ENCODE measurements around the gene CA11. TPM values are rescaled to one million over a fixed set of nuclear protein-coding genes. Genes with fewer than 3 reads are reported as not detected.
"Not testable (repeated sequence)": the region's sequence is repeated elsewhere in the genome, so short reads cannot be mapped to it uniquely, and the experiment has no call there.

CA11 gene
- total and polyA plus RNA-seq, 4 donors, result 0.88 to 13.0 (median 5.1) TPM

DNA sequence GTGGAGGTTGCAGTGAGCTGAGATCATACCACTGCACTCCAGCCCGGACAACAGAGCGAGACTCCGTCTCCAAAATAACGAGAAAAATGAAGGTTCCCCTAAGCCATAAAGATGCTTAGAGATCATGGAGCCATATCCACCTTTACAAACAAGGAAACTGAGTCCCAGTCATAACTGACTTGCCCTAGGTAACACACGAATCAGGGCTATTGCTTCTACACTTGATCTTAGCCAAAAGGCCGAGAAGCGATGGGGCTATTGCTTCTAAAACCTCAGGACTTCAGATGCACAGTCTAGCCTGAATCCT lies 12.0 kb downstream of the CA11 start:
- Histone ChIP-seq H3K27ac (ENCODE audit: low read depth in 1 of 2, low read length in 1 of 2) (peak overlapping the region; percentile 66 to 82), H3K9ac (ENCODE audit: insufficient read depth in 1 of 2, low read length in 2 of 2) (no peak overlapping the region), H3K36me3 (ENCODE audit: control insufficient read depth in 4 of 4, insufficient read depth in 4 of 4, low read length in 4 of 4) (peaks cover 0 to 6% (median 1%) of the 10 kb centered on the region in 4 donors), H3K9me3 (ENCODE audit: control insufficient read depth in 4 of 4, insufficient read depth in 3 of 4, low read length in 3 of 4) (no peaks in the 10 kb centered on the region), H3K4me1 (ENCODE audit: control insufficient read depth in 5 of 5, insufficient read depth in 5 of 5, low read length in 5 of 5) (peaks cover 3 to 48% (median 17%) of the 10 kb centered on the region in 5 donors), H3K27me3 (ENCODE audit: control insufficient read depth in 3 of 3, insufficient read depth in 3 of 3, low read length in 2 of 3) (no peaks in the 10 kb centered on the region), H3K4me3 (no peak overlapping the region)
- TF ChIP-seq, protein P1, sequence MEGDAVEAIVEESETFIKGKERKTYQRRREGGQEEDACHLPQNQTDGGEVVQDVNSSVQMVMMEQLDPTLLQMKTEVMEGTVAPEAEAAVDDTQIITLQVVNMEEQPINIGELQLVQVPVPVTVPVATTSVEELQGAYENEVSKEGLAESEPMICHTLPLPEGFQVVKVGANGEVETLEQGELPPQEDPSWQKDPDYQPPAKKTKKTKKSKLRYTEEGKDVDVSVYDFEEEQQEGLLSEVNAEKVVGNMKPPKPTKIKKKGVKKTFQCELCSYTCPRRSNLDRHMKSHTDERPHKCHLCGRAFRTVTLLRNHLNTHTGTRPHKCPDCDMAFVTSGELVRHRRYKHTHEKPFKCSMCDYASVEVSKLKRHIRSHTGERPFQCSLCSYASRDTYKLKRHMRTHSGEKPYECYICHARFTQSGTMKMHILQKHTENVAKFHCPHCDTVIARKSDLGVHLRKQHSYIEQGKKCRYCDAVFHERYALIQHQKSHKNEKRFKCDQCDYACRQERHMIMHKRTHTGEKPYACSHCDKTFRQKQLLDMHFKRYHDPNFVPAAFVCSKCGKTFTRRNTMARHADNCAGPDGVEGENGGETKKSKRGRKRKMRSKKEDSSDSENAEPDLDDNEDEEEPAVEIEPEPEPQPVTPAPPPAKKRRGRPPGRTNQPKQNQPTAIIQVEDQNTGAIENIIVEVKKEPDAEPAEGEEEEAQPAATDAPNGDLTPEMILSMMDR (IDR thresholded peaks at IDR 0.05; ENCODE audit: control extremely low read depth, extremely low read depth), result no peak
- 47 to 63% methylated on average over 7 of the region's 7 CpGs for WGBS, 2 donors
- ATAC-seq (ENCODE audit: insufficient read depth, low FRiP score), result no peak
- DNase-seq, result no peak

DNA sequence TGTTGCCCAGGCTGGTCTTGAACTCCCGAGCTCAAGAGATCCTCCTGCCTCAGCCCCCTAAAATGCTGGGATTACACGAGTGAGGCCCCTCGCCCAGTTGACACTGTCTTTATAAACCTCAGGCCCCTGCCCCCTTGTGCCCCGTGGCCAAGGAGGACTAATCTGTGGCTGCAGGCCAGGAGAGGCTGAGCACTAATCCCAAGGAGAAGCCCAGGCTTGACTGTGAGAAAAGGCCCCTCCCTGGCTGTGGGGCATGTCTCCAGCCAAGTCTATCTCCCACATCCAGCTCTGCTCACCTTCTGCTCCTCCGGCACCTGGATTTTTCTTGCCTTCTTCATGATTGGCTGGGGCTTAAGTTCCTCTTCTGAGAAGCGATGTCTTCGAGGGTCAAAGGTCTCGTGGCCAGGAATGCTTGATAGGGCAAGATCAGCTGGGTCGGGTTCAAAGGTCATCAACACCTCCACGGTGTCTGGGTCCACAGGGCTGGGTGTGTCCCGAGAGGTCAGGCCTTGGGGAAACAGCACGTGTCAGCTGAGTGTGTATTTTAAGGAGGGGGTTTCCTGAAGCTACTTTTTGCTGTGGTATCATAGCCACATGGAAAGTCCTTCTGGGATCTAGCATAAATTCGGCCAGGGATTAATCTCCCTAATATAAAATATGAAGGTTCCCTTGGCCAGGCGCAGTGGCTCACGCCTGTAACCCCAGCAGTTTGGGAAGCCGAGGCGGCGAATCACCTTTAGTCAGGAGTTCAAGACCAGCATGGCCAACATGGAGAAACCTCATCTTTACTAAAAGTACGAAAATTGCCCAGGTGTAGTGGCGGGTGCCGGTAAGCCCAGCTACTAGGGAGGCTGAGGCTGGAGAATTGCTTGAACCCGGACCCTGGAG lies 12.6 kb downstream of the CA11 start:
- Histone ChIP-seq H3K9ac (ENCODE audit: insufficient read depth in 1 of 2, low read length in 2 of 2) (no peak overlapping the region), H3K4me3 (no peak overlapping the region), H3K27me3 (ENCODE audit: control insufficient read depth in 3 of 3, insufficient read depth in 3 of 3, low read length in 2 of 3) (no peaks in the 10 kb centered on the region), H3K27ac (ENCODE audit: low read depth in 1 of 2, low read length in 1 of 2) (peak overlapping the region; percentile 35 to 82), H3K9me3 (ENCODE audit: control insufficient read depth in 4 of 4, insufficient read depth in 3 of 4, low read length in 3 of 4) (no peaks in the 10 kb centered on the region), H3K36me3 (ENCODE audit: control insufficient read depth in 4 of 4, insufficient read depth in 4 of 4, low read length in 4 of 4) (peaks cover 0 to 6% (median 2%) of the 10 kb centered on the region in 4 donors), H3K4me1 (ENCODE audit: control insufficient read depth in 5 of 5, insufficient read depth in 5 of 5, low read length in 5 of 5) (peaks cover 3 to 43% (median 14%) of the 10 kb centered on the region in 5 donors)
- WGBS, 2 donors, result 74 to 79% methylated on average over 22 of the region's 22 CpGs
- DNase-seq (no peak), ATAC-seq (ENCODE audit: insufficient read depth, low FRiP score) (no peak)
- TF ChIP-seq, protein P1 (IDR thresholded peaks at IDR 0.05; ENCODE audit: control extremely low read depth, extremely low read depth), result no peak

DNA sequence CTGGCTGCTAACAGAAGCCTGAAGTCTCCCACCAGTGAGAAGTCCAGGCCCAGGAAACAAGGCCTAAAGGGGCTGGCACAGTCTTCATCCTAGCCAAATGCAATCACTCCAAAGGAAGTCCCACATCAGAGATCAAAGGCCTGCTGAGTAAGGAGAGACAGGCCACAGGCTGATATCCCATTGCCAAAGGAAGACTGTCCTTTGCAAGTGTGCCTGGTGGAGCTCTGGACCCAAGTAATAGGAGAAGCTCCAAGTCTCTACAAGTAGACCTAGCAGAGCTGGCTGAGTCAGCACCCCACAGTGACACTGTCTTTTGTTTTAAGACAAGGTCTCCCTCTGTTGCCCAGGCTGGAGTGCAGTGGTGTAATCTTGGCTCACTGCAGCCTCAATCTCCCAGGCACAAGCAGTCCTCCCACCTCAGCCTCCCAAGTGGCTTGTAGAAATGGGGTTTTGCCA lies 13.3 kb downstream of the CA11 start:
- no peak for ATAC-seq (ENCODE audit: insufficient read depth, low FRiP score)
- no peaks in the 10 kb centered on the region for H3K27me3 ChIP-seq (ENCODE audit: control insufficient read depth in 3 of 3, insufficient read depth in 3 of 3, low read length in 2 of 3)
- TF ChIP-seq, protein P1 (IDR thresholded peaks at IDR 0.05; ENCODE audit: control extremely low read depth, extremely low read depth), result no peak
- peaks cover 0 to 8% (median 3%) of the 10 kb centered on the region in 4 donors for H3K36me3 ChIP-seq (ENCODE audit: control insufficient read depth in 4 of 4, insufficient read depth in 4 of 4, low read length in 4 of 4)
- no peak overlapping the region for H3K4me3 ChIP-seq
- H3K9me3 ChIP-seq (ENCODE audit: control insufficient read depth in 4 of 4, insufficient read depth in 3 of 4, low read length in 3 of 4), result no peaks in the 10 kb centered on the region
- H3K9ac ChIP-seq (ENCODE audit: insufficient read depth in 1 of 2, low read length in 2 of 2), result no peak overlapping the region
- DNase-seq, result no peak
- H3K27ac ChIP-seq (ENCODE audit: low read depth in 1 of 2, low read length in 1 of 2), result peak overlapping the region in 1 of 2 donors; percentile 46
- H3K4me1 ChIP-seq (ENCODE audit: control insufficient read depth in 5 of 5, insufficient read depth in 5 of 5, low read length in 5 of 5), result peaks cover 3 to 41% (median 14%) of the 10 kb centered on the region in 5 donors

DNA sequence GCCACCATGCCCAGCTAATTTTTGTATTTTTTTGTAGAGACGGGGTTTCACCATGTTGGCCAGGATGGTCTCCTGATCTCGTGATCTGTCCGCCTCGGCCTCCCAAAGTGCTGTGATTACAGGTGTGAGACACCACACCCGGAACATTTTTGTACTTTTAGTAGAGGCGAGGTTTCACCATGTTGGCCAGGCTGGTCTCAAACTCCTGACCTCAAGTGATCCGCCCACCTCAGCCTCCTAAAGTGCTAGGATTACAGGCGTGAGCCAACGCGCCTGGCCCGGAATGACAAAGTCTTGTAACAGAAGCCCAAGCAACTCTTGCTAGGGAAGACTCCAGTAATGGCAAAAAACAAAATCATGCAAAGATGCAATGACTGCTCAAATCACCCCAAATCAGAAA lies 13.7 kb downstream of the CA11 start:
- H3K27me3 ChIP-seq (ENCODE audit: control insufficient read depth in 3 of 3, insufficient read depth in 3 of 3, low read length in 2 of 3); DNase-seq; ATAC-seq (ENCODE audit: insufficient read depth, low FRiP score); H3K36me3 ChIP-seq (ENCODE audit: control insufficient read depth in 4 of 4, insufficient read depth in 4 of 4, low read length in 4 of 4); H3K9ac ChIP-seq (ENCODE audit: insufficient read depth in 1 of 2, low read length in 2 of 2); H3K9me3 ChIP-seq (ENCODE audit: control insufficient read depth in 4 of 4, insufficient read depth in 3 of 4, low read length in 3 of 4); H3K4me3 ChIP-seq: not testable (repeated sequence)
- 90 to 91% methylated on average over 11 of the region's 11 CpGs for WGBS, 2 donors
- H3K27ac ChIP-seq (ENCODE audit: low read depth in 1 of 2, low read length in 1 of 2), result peak overlapping the region in 1 of 2 donors; percentile 46
- peaks cover 3 to 41% (median 14%) of the 10 kb centered on the region in 5 donors for H3K4me1 ChIP-seq (ENCODE audit: control insufficient read depth in 5 of 5, insufficient read depth in 5 of 5, low read length in 5 of 5)
